OCI-LY1 (cell line): ENCODE measurements around the gene MAP3K20.
"Not testable (repeated sequence)": the region's sequence is repeated elsewhere in the genome, so short reads cannot be mapped to it uniquely, and the experiment has no call there.

ENCODE experiments used
- H2AFZ ChIP-seq: fragments of 200-600 bp; sonication (generic), shearing (Covaris generic); 2 replicates; pipeline ENCODE4 v1.6.0; 2014; ENCODE audit warnings: antibody characterized with exemption, mild to moderate bottlenecking, low read length
- H3F3A ChIP-seq: fragments of 200-600 bp; sonication (generic), shearing (Covaris generic); 2 replicates; pipeline ENCODE4 v1.6.0; 2014; ENCODE audit warnings: mild to moderate bottlenecking, antibody characterized with exemption, low read length, moderate library complexity; ENCODE audit not compliant: insufficient read depth
- H3K27ac ChIP-seq: fragments of 200-600 bp; sonication (generic); 2 replicates; pipeline ENCODE4 v1.5.1; 2014; ENCODE audit warnings: low read length, mixed run types, mild to moderate bottlenecking, low read depth; ENCODE audit not compliant: poor library complexity, severe bottlenecking
- H3K27me3 ChIP-seq: fragments of 200-600 bp; sonication (generic); 2 replicates; pipeline ENCODE4 v1.6.0; 2014; ENCODE audit warnings: antibody characterized with exemption, mild to moderate bottlenecking, low read length, moderate library complexity; ENCODE audit not compliant: insufficient read depth
- H3K36me3 ChIP-seq: fragments of 200-600 bp; sonication (generic); 2 replicates; pipeline ENCODE4 v1.6.1; 2014; ENCODE audit warnings: mild to moderate bottlenecking, antibody characterized with exemption, low read length, moderate library complexity, mixed read lengths; ENCODE audit not compliant: insufficient read depth
- H3K4me1 ChIP-seq: fragments of 200-600 bp; sonication (generic); 2 replicates; pipeline ENCODE4 v1.5.1; 2014; ENCODE audit warnings: mild to moderate bottlenecking, low read length, moderate library complexity; ENCODE audit not compliant: insufficient read depth, severe bottlenecking
- H3K4me2 ChIP-seq: fragments of 200-600 bp; sonication (generic), shearing (Covaris generic); 2 replicates; pipeline ENCODE4 v1.6.1; 2014; ENCODE audit warnings: low read length
- H3K4me3 ChIP-seq: fragments of 200-600 bp; sonication (generic); 2 replicates; pipeline ENCODE4 v1.5.1; 2014; ENCODE audit warnings: low read length, low read depth, mild to moderate bottlenecking, mixed read lengths; ENCODE audit not compliant: poor library complexity, severe bottlenecking
- H3K79me2 ChIP-seq: fragments of 200-600 bp; shearing (Covaris generic); 2 replicates; pipeline ENCODE4 v1.6.1; 2016; ENCODE audit warnings: mixed run types, low read length, mixed read lengths; ENCODE audit not compliant: insufficient read depth
- H3K9ac ChIP-seq: fragments of 200-600 bp; sonication (generic), shearing (Covaris generic); 2 replicates; pipeline ENCODE4 v1.6.1; 2014; ENCODE audit warnings: mild to moderate bottlenecking, low read length, mixed read lengths
- H3K9me2 ChIP-seq: fragments of 200-600 bp; sonication (generic), shearing (Covaris generic); 2 replicates; pipeline ENCODE4 v1.6.1; 2014; ENCODE audit warnings: low read depth, mild to moderate bottlenecking, low read length, mixed read lengths
- H3K9me3 ChIP-seq: fragments of 200-600 bp; shearing (Covaris generic); 2 replicates; pipeline ENCODE4 v1.6.1; 2014; ENCODE audit warnings: low read length, mixed read lengths
- H4K20me1 ChIP-seq: fragments of 200-600 bp; sonication (generic), shearing (Covaris generic); 2 replicates; pipeline ENCODE4 v1.6.0; 2016; ENCODE audit warnings: mild to moderate bottlenecking, low read length; ENCODE audit not compliant: insufficient read depth
- EZH2 ChIP-seq: fragments of 200-600 bp; sonication (generic), shearing (Covaris generic); IDR thresholded peaks from 2 replicates; pipeline ENCODE4 v1.8.0; 2017; ENCODE audit warnings: borderline replicate concordance, mixed run types, mild to moderate bottlenecking, antibody characterized with exemption, low read length, moderate library complexity, mixed read lengths
- TF ChIP-seq, protein P1 (sequence below): fragments of 200-600 bp; sonication (generic), shearing (Covaris generic); IDR thresholded peaks from 2 replicates; pipeline ENCODE4 v1.5.1; 2017; ENCODE audit warnings: mild to moderate bottlenecking, antibody characterized with exemption, low read length, moderate library complexity, mixed read lengths

The MAP3K20 gene

DNA sequence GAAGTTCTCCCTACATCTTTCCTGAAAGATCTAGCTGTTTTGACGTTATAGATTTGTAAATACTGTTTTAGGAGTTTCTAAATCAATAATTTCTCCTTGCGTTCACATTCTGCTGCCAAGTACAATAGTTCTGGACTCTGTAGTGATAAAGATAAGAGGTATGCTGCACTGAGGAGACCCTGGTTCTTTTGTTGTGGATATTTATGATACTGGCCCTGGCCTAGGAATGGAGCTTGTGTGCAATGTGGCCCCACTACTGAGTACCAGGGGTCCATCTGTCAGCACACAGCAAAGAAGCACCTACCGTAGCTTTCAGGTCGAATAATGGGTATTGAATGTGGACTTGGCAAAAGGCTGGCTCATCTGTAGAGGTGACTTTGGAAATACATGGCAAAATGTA is 85.0 kb downstream of the MAP3K20 start:
- no peak overlapping the region for H3K27ac ChIP-seq
- no peak overlapping the region for H3K4me2 ChIP-seq
- H3K9ac ChIP-seq = no peak overlapping the region

DNA sequence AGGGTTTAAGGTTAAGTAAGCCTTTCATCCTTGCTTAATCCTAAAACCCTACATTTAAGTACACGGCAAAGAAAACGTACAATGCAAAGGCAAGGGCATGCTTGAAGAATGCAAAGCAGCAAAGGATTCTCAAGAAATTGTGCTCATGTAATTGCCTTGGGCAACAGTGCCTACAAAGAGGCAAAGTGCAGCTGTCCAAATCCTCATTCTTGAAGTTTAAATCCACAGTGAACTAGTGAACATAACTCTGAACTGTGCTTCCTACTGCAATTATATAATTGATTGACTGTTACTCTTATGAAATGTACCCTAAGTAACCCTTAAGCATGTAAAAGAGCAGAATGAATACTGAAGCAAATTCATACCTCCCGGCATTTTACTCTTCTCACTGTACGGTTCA is 85.4 kb downstream of the MAP3K20 start:
- no peak overlapping the region for H3K4me2 ChIP-seq
- H4K20me1 ChIP-seq = no peaks in the 10 kb centered on the region
- H3K9me3 ChIP-seq = no peaks in the 10 kb centered on the region
- no peaks in the 10 kb centered on the region for H3F3A ChIP-seq
- H3K9me2 ChIP-seq = no peaks in the 10 kb centered on the region
- no peaks in the 10 kb centered on the region for H3K36me3 ChIP-seq
- H3K4me3 ChIP-seq = no peak overlapping the region
- H2AFZ ChIP-seq = no peak overlapping the region
- no peak overlapping the region for H3K9ac ChIP-seq
- no peaks in the 10 kb centered on the region for H3K4me1 ChIP-seq
- TF ChIP-seq, protein P1, sequence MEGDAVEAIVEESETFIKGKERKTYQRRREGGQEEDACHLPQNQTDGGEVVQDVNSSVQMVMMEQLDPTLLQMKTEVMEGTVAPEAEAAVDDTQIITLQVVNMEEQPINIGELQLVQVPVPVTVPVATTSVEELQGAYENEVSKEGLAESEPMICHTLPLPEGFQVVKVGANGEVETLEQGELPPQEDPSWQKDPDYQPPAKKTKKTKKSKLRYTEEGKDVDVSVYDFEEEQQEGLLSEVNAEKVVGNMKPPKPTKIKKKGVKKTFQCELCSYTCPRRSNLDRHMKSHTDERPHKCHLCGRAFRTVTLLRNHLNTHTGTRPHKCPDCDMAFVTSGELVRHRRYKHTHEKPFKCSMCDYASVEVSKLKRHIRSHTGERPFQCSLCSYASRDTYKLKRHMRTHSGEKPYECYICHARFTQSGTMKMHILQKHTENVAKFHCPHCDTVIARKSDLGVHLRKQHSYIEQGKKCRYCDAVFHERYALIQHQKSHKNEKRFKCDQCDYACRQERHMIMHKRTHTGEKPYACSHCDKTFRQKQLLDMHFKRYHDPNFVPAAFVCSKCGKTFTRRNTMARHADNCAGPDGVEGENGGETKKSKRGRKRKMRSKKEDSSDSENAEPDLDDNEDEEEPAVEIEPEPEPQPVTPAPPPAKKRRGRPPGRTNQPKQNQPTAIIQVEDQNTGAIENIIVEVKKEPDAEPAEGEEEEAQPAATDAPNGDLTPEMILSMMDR = no peak
- no peak for TF ChIP-seq EZH2
- H3K27me3 ChIP-seq = no peaks in the 10 kb centered on the region; the same call in 1 of the 2 replicates
- no peak overlapping the region for H3K27ac ChIP-seq
- no peaks in the 10 kb centered on the region for H3K79me2 ChIP-seq

More for the DNA sequence above, 85.0 kb downstream of the MAP3K20 start:
- TF ChIP-seq EZH2 = no peak
- TF ChIP-seq, protein P1 = no peak
- no peak overlapping the region for H2AFZ ChIP-seq
- H3K36me3 ChIP-seq = no peaks in the 10 kb centered on the region
- H3K4me3 ChIP-seq = no peak overlapping the region
- H3K27me3 ChIP-seq = no peaks in the 10 kb centered on the region; the same call in 1 of the 2 replicates
- H3K9me2 ChIP-seq = no peaks in the 10 kb centered on the region
- no peaks in the 10 kb centered on the region for H3K4me1 ChIP-seq
- H3K9me3 ChIP-seq = no peaks in the 10 kb centered on the region
- no peaks in the 10 kb centered on the region for H4K20me1 ChIP-seq
- H3K79me2 ChIP-seq = no peaks in the 10 kb centered on the region
- no peaks in the 10 kb centered on the region for H3F3A ChIP-seq

DNA sequence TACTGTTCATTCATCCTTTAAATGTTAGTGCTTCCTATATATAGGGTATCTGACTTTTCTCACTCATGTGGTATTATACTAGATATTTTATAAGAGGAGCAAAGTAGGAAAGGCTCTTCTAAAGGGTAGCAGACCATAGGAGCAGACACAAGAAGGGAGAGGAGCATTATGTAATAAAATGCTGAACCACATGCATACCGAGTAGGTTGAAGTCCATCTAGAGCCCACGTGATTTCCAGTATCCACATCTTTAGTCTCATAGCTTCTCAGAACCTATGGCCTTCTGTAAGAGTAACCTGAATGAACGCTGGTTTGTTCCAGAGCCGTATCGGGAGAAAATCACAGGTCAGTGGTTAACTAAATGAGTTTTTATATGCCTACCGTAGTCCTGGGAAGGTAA is 85.9 kb downstream of the MAP3K20 start:
- no peak overlapping the region for H2AFZ ChIP-seq
- TF ChIP-seq EZH2 = no peak
- TF ChIP-seq, protein P1 = no peak
- H3K27ac ChIP-seq = no peak overlapping the region
- H3K9me2 ChIP-seq = no peaks in the 10 kb centered on the region
- H3K4me3 ChIP-seq = no peak overlapping the region
- no peaks in the 10 kb centered on the region for H3K79me2 ChIP-seq
- H3K27me3 ChIP-seq = no peaks in the 10 kb centered on the region; the same call in 1 of the 2 replicates
- no peaks in the 10 kb centered on the region for H3K36me3 ChIP-seq
- H4K20me1 ChIP-seq = no peaks in the 10 kb centered on the region
- no peaks in the 10 kb centered on the region for H3K9me3 ChIP-seq
- H3F3A ChIP-seq = no peaks in the 10 kb centered on the region
- no peaks in the 10 kb centered on the region for H3K4me1 ChIP-seq
- no peak overlapping the region for H3K4me2 ChIP-seq
- no peak overlapping the region for H3K9ac ChIP-seq

DNA sequence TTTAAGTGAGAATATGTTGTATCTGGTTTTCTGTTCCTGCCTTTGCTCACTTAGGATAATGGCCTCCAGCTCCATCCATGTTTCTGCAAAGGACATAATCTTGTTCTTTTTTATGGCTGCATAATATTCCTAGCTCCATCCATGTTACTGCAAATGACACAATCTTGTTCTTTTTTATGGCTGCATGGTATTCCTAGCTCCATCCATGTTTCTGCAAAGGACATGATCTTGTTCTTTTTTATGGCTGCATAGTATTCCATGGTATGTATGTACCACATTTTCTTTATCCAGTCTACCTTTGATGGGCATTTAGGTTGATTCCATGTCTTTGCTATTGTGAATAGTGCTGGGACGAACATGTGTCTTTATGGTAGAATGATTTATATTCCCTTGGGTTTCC is 87.7 kb downstream of the MAP3K20 start:
- H3F3A ChIP-seq, H2AFZ ChIP-seq, H3K9me2 ChIP-seq, H3K27me3 ChIP-seq, H3K36me3 ChIP-seq, H3K79me2 ChIP-seq, H3K4me2 ChIP-seq, H3K4me3 ChIP-seq, H3K9me3 ChIP-seq, H3K4me1 ChIP-seq, H3K27ac ChIP-seq, H3K9ac ChIP-seq, H4K20me1 ChIP-seq: not testable (repeated sequence)
